ENCODE measurements around the gene HDAC8.

HDAC8 gene

GRCh38 chrX:72478351-72478750, 94.3 kb downstream of the HDAC8 start:
- DNase-seq: no peak
- H3K27ac ChIP-seq (ENCODE audit: low read length): no peak overlapping the region
- H3K4me2 ChIP-seq (ENCODE audit: low read depth, low read length): no peak overlapping the region
- H3K36me3 ChIP-seq (replicated peaks; ENCODE audit: insufficient read depth, low read length): no peaks in the 10 kb centered on the region
- no peaks in the 10 kb centered on the region for H3K9me2 ChIP-seq (replicated peaks; ENCODE audit: insufficient read depth, low read length)
- H3K4me3 ChIP-seq (ENCODE audit: low read length): no peak overlapping the region
- H3K79me2 ChIP-seq (ENCODE audit: low read length): no peaks in the 10 kb centered on the region
- H3K27me3 ChIP-seq (replicated peaks; ENCODE audit: insufficient read depth, low read length): no peaks in the 10 kb centered on the region
- H3F3A ChIP-seq (ENCODE audit: insufficient read depth, low read length): no peaks in the 10 kb centered on the region
- no peaks in the 10 kb centered on the region for H3K9me3 ChIP-seq (replicated peaks; ENCODE audit: insufficient read depth, low read length)
- TF ChIP-seq EZH2phosphoT487 (IDR thresholded peaks at IDR 0.05; ENCODE audit: low read length) (no peak), EZH2 (optimal IDR thresholded peaks at IDR 0.05; ENCODE audit: low read depth, low read length) (no peak), CTCF (IDR thresholded peaks at IDR 0.05; ENCODE audit: low read length) (no peak)
- no peaks in the 10 kb centered on the region for H4K20me1 ChIP-seq (ENCODE audit: insufficient read depth, low read length)
- H3K9ac ChIP-seq (ENCODE audit: low read length): no peak overlapping the region
- no peaks in the 10 kb centered on the region for H3K4me1 ChIP-seq (ENCODE audit: low read length)
- no peak overlapping the region for H2AFZ ChIP-seq (ENCODE audit: low read length)

- no peak for DNase-seq
These were observed 94.9 kb downstream of the HDAC8 start for GRCh38 chrX:72477781-72478181.

GRCh38 chrX:72477376-72477775, 95.3 kb downstream of the HDAC8 start:
- Histone ChIP-seq H3K36me3 (replicated peaks; ENCODE audit: insufficient read depth, low read length) (no peaks in the 10 kb centered on the region), H3K4me1 (ENCODE audit: low read length) (no peaks in the 10 kb centered on the region), H4K20me1 (ENCODE audit: insufficient read depth, low read length) (no peaks in the 10 kb centered on the region), H3K9ac (ENCODE audit: low read length) (no peak overlapping the region), H3K27me3 (replicated peaks; ENCODE audit: insufficient read depth, low read length) (no peaks in the 10 kb centered on the region), H3F3A (ENCODE audit: insufficient read depth, low read length) (no peaks in the 10 kb centered on the region), H3K4me2 (ENCODE audit: low read depth, low read length) (no peak overlapping the region), H2AFZ (ENCODE audit: low read length) (no peak overlapping the region), H3K27ac (ENCODE audit: low read length) (no peak overlapping the region), H3K9me2 (replicated peaks; ENCODE audit: insufficient read depth, low read length) (no peaks in the 10 kb centered on the region), H3K9me3 (replicated peaks; ENCODE audit: insufficient read depth, low read length) (no peaks in the 10 kb centered on the region), H3K79me2 (ENCODE audit: low read length) (no peaks in the 10 kb centered on the region), H3K4me3 (ENCODE audit: low read length) (no peak overlapping the region)
- no peak for DNase-seq
- TF ChIP-seq EZH2phosphoT487 (IDR thresholded peaks at IDR 0.05; ENCODE audit: low read length) (no peak), CTCF (IDR thresholded peaks at IDR 0.05; ENCODE audit: low read length) (no peak), EZH2 (optimal IDR thresholded peaks at IDR 0.05; ENCODE audit: low read depth, low read length) (no peak)

More at GRCh38 chrX:72477781-72478181, 94.9 kb downstream of the HDAC8 start:
- no peaks in the 10 kb centered on the region for H4K20me1 ChIP-seq (ENCODE audit: insufficient read depth, low read length)
- no peaks in the 10 kb centered on the region for H3K9me3 ChIP-seq (replicated peaks; ENCODE audit: insufficient read depth, low read length)
- no peak overlapping the region for H3K27ac ChIP-seq (ENCODE audit: low read length)
- no peaks in the 10 kb centered on the region for H3K27me3 ChIP-seq (replicated peaks; ENCODE audit: insufficient read depth, low read length)
- H3K9ac ChIP-seq (ENCODE audit: low read length): no peak overlapping the region
- no peak overlapping the region for H3K4me3 ChIP-seq (ENCODE audit: low read length)
- TF ChIP-seq CTCF (IDR thresholded peaks at IDR 0.05; ENCODE audit: low read length) (no peak), EZH2 (optimal IDR thresholded peaks at IDR 0.05; ENCODE audit: low read depth, low read length) (no peak), EZH2phosphoT487 (IDR thresholded peaks at IDR 0.05; ENCODE audit: low read length) (no peak)
- no peaks in the 10 kb centered on the region for H3F3A ChIP-seq (ENCODE audit: insufficient read depth, low read length)
- H3K4me1 ChIP-seq (ENCODE audit: low read length): no peaks in the 10 kb centered on the region
- H3K79me2 ChIP-seq (ENCODE audit: low read length): no peaks in the 10 kb centered on the region
- H3K9me2 ChIP-seq (replicated peaks; ENCODE audit: insufficient read depth, low read length): no peaks in the 10 kb centered on the region
- H3K36me3 ChIP-seq (replicated peaks; ENCODE audit: insufficient read depth, low read length): no peaks in the 10 kb centered on the region
- H2AFZ ChIP-seq (ENCODE audit: low read length): no peak overlapping the region
- H3K4me2 ChIP-seq (ENCODE audit: low read depth, low read length): no peak overlapping the region
